HG03095 (cell line): ENCODE data around the gene CAMTA2.
"Not testable (repeated sequence)": the region's sequence is repeated elsewhere in the genome, so short reads cannot be mapped to it uniquely, and the experiment has no call there.

ENCODE experiments used
- ATAC-seq: cut with Tn5 transposase; IDR thresholded peaks from one replicate; pipeline ENCODE4 v1.9.1; 2021; ENCODE audit warnings: moderate library complexity; ENCODE audit not compliant: unreplicated experiment

The CAMTA2 gene, protein sequence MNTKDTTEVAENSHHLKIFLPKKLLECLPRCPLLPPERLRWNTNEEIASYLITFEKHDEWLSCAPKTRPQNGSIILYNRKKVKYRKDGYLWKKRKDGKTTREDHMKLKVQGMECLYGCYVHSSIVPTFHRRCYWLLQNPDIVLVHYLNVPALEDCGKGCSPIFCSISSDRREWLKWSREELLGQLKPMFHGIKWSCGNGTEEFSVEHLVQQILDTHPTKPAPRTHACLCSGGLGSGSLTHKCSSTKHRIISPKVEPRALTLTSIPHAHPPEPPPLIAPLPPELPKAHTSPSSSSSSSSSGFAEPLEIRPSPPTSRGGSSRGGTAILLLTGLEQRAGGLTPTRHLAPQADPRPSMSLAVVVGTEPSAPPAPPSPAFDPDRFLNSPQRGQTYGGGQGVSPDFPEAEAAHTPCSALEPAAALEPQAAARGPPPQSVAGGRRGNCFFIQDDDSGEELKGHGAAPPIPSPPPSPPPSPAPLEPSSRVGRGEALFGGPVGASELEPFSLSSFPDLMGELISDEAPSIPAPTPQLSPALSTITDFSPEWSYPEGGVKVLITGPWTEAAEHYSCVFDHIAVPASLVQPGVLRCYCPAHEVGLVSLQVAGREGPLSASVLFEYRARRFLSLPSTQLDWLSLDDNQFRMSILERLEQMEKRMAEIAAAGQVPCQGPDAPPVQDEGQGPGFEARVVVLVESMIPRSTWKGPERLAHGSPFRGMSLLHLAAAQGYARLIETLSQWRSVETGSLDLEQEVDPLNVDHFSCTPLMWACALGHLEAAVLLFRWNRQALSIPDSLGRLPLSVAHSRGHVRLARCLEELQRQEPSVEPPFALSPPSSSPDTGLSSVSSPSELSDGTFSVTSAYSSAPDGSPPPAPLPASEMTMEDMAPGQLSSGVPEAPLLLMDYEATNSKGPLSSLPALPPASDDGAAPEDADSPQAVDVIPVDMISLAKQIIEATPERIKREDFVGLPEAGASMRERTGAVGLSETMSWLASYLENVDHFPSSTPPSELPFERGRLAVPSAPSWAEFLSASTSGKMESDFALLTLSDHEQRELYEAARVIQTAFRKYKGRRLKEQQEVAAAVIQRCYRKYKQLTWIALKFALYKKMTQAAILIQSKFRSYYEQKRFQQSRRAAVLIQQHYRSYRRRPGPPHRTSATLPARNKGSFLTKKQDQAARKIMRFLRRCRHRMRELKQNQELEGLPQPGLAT

DNA sequence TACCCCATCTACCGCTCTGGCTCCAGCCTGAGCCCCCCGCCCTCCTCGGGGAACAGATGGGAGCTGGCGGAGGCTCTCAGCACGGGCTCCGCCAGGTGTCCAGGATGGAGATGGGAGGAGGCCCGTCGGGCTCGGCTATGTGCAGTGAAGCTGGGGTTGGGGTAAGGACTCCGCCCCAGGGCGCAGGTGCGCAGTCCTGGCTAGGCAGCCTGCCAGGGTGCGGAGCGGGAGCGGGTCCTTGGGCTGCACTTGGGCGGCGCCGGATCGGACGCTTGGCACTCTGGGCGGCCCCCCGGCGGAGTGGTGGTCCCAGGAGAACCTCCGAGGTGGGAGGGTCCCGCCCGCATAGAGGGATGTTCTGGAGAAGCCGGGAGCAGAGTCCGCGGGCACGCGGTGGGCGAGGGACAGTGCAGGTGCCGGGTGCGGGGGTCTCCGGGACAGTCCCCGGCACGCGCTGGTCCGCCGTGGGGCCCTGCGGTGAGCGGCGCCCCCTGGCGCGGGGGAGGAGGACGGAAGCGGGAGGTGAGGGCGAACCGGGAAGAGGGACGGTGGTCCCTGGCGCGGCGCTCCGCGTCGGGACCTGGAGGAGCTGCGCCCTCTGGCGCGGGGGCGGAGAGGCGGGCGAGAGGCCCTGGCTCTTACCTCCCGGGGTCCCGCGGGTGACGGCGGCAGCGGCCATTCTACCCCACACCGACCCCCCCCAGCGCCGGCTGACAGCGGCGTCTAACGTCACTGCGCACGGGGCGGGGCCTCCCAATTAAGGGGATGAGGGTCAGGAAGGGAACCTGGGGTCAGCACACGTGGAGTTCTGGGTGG lies at the start of gene CAMTA2:
Gene CAMTA2 (minus strand): TSS at position 725 of the 816 bp plus-strand sequence. CDS start 1,453 bp downstream, outside the sequence.
- ATAC-seq = peak; percentile 62

DNA sequence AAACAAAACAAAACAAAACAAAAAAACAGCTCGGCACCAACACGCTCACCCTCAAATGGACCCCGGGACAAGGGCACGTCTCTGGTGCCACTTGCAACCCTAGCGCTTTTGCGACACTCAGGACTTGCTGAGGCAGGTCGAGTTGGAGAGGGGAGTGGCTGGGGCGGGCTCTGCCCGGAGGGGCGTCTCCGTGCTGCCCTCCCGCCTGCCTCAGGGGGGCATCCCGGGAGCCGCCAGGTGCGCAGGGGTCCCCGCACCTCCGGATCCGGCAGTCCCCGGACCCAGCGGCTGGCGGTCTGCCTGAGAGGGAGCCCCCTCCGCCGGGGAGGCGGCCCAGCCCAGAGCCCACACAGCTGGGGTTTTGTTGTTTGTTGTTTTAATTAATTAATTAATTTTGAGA lies 47.8 kb upstream of the CAMTA2 start, which contains the start of gene SLC52A1:
Gene SLC52A1 (minus strand): TSS at position 112 of the 400 bp plus-strand sequence. CDS start 820 bp downstream, outside the sequence.
- ATAC-seq = no peak

DNA sequence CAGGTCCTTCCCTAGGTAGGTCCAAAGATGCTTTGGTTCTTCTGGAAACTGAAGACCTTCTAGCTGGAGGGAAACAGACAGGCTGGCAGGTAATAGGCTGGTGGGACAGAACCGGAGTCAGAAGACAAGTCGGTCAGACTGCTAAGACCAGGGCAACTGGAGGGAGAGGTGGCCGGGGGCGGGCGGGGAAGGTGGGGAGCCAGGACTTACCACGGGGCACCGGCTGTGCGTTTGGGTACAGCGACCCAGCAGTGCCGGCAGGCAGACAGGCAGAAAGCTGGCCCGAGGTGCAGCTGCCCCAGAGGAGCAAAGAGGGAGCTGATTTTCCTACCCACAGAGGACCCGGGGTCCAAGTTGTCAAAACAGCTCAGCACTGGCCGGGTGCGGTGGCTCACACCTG lies 47.2 kb upstream of the CAMTA2 start:
- no peak for ATAC-seq

- ATAC-seq = no peak
Measured at GRCh38 chr17:5034063-5034462, 46.6 kb upstream of the CAMTA2 start.

GRCh38 chr17:5033352-5034015 lies 46.0 kb upstream of the CAMTA2 start:
- ATAC-seq = no peak

- ATAC-seq = no peak
Measured at GRCh38 chr17:5032865-5033264, 45.4 kb upstream of the CAMTA2 start.

GRCh38 chr17:5031365-5032082 lies 44.0 kb upstream of the CAMTA2 start:
- no peak for ATAC-seq

- ATAC-seq = not testable (repeated sequence)
Measured at GRCh38 chr17:5030168-5030567, 42.7 kb upstream of the CAMTA2 start.

- no peak for ATAC-seq
Measured at GRCh38 chr17:5027916-5028315, 40.4 kb upstream of the CAMTA2 start.

DNA sequence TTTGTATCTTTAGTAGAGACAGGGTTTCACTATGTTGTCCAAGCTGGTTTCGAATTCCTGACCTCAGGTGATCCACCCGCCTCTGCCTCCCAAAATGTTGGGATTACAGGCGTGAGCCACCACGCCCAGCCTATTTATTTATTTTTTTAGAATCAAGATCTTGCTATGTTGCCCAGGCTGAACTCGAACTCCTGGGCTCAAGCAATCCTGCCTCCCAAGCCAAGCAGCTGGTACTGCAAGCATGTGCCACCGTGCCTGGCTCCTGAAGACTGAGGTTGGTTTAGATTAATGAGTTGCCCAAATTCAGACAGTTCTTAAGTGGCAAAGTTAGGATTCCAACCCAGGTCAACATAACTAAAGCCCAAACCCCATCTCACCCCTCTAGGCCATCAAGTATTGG lies 39.8 kb upstream of the CAMTA2 start:
- ATAC-seq = no peak

DNA sequence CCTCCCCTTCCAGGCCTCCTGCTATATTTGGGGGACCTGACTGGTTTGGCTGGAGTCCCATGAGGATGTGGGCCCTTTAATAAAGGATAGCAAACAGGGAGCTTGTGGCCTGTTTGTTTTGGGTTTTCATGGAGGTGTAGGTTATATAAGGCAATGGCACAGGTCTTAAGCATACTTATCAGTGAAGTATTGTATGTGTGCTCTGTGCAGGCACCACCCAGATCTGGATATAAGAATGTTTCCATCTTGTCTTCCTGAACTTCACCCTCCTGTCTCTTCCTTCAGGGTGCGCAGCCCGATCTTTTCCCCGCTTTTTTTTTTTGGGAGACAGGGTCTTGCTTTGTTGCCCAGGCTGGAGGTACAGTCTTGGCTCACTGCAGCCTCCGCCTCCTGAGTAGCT lies 37.1 kb upstream of the CAMTA2 start:
- ATAC-seq = no peak

GRCh38 chr17:5023588-5024147 lies 36.2 kb upstream of the CAMTA2 start:
- no peak for ATAC-seq

DNA sequence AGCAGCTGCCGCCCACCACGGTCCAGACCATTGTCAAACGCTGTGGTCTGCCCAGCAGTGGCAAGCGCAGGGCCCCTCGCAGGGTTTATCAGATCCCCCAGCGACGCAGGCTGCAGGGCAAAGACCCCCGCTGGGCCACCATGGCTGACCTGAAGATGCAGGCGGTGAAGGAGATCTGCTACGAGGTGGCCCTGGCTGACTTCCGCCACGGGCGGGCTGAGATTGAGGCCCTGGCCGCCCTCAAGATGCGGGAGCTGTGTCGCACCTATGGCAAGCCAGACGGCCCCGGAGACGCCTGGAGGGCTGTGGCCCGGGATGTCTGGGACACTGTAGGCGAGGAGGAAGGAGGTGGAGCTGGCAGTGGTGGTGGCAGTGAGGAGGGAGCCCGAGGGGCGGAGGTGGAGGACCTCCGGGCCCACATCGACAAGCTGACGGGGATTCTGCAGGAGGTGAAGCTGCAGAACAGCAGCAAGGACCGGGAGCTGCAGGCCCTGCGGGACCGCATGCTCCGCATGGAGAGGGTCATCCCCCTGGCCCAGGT lies 34.8 kb upstream of the CAMTA2 start:
- no peak for ATAC-seq

DNA sequence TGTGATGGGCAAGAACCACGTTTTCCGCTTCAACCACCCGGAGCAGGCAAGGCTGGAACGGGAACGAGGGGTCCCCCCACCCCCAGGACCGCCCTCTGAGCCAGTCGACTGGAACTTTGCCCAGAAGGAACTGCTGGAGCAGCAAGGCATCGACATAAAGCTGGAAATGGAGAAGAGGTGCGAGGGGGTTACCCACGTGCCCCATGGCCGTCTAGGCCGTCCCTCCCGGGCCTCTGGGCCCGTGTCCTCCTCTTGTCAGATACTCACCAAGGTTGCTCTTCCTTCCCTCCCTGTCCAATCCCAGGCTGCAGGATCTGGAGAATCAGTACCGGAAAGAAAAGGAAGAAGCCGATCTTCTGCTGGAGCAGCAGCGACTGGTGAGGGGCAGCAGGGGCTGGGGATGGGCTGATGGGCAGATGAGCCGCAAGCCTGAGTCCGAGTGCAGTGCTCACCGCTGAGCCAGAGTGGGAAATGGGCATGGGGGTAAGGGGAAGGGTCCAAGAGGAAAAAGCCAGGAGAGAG lies 33.1 kb upstream of the CAMTA2 start:
- no peak for ATAC-seq

DNA sequence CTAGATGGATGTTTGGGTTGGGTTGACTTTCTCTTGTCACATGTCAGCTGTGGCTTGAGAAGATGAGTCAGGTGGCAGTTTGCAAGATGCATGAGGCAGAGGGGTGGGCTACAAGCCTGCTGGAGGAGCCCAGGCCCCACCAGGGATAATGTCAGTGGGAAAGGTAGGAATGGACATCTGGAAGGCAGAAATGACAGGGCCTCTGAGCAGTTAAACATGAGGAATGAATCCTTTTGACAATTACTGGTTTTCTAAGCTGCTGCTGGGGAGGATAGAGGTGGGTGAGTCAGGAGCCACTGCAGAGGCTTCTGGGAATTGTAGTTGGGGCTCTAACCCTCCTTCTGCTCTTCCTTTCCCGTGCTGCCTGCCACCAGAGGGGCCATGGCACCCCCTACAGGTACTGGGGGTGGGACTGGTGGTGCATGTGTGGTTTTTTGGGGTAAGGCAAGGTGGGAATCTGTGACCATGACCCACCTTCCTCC lies 32.0 kb upstream of the CAMTA2 start:
- no peak for ATAC-seq

DNA sequence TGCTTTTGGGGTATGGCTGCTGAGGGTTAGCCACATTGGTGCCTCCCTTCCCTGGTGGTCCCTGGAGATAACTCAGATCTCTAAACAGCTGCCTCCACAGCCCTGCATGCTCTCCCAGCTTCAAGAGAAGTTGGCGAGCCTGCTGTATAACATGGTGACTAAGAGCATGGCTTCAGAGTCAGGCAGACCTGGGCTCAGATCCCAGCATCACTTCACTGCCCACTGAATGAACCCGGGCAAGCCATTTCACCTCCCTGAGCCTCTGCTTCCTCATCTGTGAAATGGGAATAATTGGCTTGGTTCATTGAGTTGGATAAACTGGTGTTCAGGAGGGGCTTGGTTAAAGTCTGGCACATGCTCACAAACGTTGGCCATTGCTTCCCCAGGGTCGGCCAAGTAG lies 26.9 kb upstream of the CAMTA2 start:
- ATAC-seq = no peak

DNA sequence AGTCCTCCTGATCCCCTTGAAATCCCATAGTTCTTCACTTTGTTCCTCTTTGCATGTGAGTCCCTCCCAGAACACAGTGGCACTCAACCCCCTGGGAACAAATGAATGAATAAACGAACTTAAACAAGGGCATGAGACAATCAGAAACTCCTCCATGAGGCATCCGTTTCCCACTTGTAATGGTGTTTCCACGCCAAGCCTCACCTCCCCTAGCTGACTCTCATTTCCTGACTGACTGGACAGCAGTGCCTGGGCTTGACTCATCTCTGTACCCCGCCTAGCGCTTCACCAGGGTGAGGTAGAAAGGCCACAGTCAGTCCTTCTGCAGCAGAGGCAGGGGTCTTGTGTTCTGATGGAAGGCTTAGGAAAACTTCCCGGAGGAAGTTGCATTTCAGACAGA lies 24.5 kb upstream of the CAMTA2 start:
- peak; percentile 58 for ATAC-seq

DNA sequence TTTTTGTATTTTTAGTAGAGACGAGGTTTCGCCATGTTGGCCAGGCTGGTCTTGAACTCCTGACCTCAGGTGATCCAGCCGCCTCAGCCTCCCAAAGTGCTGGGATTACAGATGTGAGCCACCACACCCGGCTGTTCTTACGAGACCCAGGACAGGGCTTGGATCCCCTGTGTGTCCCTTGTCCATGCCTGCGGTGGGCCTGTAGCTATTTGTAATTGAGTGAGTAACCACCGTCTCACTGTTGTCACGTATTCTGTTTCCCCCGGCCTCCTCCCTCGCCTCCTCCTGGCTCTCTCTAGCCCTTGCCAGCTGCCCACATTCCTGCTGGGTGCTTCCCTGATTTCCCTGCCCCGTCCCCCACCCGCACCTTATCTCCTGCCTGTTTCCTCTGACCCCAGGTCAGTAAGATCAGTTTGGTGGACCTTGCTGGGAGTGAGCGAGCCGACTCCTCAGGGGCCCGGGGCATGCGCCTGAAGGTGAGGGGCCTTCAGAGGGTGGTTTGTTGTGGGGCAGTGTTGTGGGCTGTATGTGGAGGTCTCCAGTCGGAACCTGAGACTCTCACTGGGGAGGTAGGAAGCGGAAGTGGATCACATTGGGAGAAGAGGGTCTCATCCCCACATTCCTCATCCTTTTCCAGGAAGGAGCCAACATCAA lies 15.9 kb upstream of the CAMTA2 start:
- ATAC-seq = no peak
